ENCODE data around the gene ZNF428.

DNA sequence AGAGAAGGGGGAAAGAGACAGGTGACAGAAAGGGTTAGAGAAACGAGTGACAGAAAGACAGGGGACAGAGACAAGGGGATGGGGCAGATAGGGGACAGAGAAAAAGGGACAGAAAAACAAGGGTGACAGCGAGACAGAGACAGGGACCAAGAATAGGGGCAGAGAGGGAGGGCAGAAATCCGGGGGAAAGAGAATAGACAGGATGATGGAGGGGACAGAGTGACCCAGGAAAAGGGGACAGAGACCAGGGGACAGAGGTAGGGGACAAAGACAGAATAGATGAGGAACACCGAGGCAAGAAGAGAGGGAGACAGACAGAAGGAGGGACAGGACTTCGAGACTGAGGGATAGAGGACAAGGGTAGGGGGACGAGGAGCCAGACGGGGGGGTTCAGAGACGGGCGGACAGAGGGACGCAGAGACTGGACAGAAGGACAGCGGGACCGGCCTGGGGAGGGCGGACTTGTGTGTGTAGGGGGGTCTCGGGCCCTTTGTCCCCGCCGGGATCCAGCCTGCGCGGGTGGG lies 19.6 kb upstream of the ZNF428 start:
- TF ChIP-seq POLR2A (IDR thresholded peaks at IDR 0.05) (no peak), POLR2AphosphoS5 (IDR thresholded peaks at IDR 0.05) (no peak)
- TF ChIP-seq, protein P1, sequence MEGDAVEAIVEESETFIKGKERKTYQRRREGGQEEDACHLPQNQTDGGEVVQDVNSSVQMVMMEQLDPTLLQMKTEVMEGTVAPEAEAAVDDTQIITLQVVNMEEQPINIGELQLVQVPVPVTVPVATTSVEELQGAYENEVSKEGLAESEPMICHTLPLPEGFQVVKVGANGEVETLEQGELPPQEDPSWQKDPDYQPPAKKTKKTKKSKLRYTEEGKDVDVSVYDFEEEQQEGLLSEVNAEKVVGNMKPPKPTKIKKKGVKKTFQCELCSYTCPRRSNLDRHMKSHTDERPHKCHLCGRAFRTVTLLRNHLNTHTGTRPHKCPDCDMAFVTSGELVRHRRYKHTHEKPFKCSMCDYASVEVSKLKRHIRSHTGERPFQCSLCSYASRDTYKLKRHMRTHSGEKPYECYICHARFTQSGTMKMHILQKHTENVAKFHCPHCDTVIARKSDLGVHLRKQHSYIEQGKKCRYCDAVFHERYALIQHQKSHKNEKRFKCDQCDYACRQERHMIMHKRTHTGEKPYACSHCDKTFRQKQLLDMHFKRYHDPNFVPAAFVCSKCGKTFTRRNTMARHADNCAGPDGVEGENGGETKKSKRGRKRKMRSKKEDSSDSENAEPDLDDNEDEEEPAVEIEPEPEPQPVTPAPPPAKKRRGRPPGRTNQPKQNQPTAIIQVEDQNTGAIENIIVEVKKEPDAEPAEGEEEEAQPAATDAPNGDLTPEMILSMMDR (IDR thresholded peaks at IDR 0.05 in 8 of 11, conservative IDR thresholded peaks at IDR 0.05 in 3 of 11): no peak

Measured in spleen (tissue), 7 donors.